Measurements from ENCODE around the gene GNG2. TPM values are rescaled to one million over a fixed set of nuclear protein-coding genes. Genes with fewer than 3 reads are reported as not detected.

The GNG2 gene
- total and polyA plus RNA-seq, 9 of the 15 experiments (the other 6 are each of a cell fraction or from before 2014, with no cell fraction given): 0.18 TPM; not detected in 8

DNA sequence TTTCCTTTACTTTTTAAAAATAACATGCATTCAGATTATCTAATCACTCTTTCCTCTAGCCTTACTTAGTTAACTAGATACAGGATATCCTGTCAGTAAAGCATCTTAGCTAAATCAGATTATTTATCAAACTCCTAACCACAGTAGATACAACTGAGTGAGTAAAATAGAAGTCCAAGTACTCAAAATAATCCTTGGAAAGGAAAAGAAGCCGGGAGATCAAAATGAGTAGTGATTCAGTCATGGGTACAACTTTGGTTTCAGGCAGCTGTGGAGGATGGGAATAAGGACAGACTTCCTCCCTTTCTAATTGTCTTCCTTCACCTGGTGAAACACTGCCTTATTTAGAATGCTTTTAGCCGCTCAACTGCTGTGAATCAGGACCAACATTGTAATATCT is 29.4 kb downstream of the GNG2 start:
- CTCF ChIA-PET (ENCODE audit: low intra/inter-chr PET ratio): no interaction called here
- no peak overlapping the region for H3K27ac ChIP-seq (ENCODE audit: extremely low read depth, low read depth, low read length)
- H3K4me1 ChIP-seq (replicated peaks in 1 of 2; ENCODE audit: control insufficient read depth in 2 of 2, insufficient read depth in 2 of 2, low read length in 2 of 2): no peaks in the 10 kb centered on the region
- DNase-seq (ENCODE audit: extremely low read depth in 1 of 4, low spot score in 3 of 4): no peak
- in situ Hi-C loops (cut with MboI) (no loop called here), intact Hi-C loops (cut with micrococcal nuclease) (no loop called here)
- H3K9me3 ChIP-seq (replicated peaks; ENCODE audit: control insufficient read depth, insufficient read depth, low read depth, low read length): no peaks in the 10 kb centered on the region
- no peak for TF ChIP-seq PTBP1 (IDR thresholded peaks at IDR 0.05; ENCODE audit: low read depth, low read length)
- no peak for TF ChIP-seq ZNF263 (CRISPR knock-in tag; IDR thresholded peaks at IDR 0.05; ENCODE audit: borderline replicate concordance)
- TF ChIP-seq SMARCA5 (IDR thresholded peaks at IDR 0.05): no peak
- no peak for TF ChIP-seq LEF1 (IDR thresholded peaks at IDR 0.05)
- TF ChIP-seq ZNF76 (CRISPR knock-in tag; IDR thresholded peaks at IDR 0.05; ENCODE audit: borderline replicate concordance): no peak
- TF ChIP-seq, protein P1, sequence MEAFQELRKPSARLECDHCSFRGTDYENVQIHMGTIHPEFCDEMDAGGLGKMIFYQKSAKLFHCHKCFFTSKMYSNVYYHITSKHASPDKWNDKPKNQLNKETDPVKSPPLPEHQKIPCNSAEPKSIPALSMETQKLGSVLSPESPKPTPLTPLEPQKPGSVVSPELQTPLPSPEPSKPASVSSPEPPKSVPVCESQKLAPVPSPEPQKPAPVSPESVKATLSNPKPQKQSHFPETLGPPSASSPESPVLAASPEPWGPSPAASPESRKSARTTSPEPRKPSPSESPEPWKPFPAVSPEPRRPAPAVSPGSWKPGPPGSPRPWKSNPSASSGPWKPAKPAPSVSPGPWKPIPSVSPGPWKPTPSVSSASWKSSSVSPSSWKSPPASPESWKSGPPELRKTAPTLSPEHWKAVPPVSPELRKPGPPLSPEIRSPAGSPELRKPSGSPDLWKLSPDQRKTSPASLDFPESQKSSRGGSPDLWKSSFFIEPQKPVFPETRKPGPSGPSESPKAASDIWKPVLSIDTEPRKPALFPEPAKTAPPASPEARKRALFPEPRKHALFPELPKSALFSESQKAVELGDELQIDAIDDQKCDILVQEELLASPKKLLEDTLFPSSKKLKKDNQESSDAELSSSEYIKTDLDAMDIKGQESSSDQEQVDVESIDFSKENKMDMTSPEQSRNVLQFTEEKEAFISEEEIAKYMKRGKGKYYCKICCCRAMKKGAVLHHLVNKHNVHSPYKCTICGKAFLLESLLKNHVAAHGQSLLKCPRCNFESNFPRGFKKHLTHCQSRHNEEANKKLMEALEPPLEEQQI (IDR thresholded peaks at IDR 0.05): no peak
- TF ChIP-seq MXI1 (IDR thresholded peaks at IDR 0.05; ENCODE audit: low read depth, low read length): no peak
- no peak for TF ChIP-seq STAT5A (IDR thresholded peaks at IDR 0.05; ENCODE audit: borderline replicate concordance, low read length)
- TF ChIP-seq HNRNPK (IDR thresholded peaks at IDR 0.05; ENCODE audit: low read depth, low read length, poor library complexity, severe bottlenecking): no peak
- no peak for TF ChIP-seq TCF7 (IDR thresholded peaks at IDR 0.05; ENCODE audit: borderline replicate concordance)
- no peak for TF ChIP-seq HDAC3 (IDR thresholded peaks at IDR 0.05; ENCODE audit: borderline replicate concordance, partially characterized antibody)
- TF ChIP-seq, protein P2, sequence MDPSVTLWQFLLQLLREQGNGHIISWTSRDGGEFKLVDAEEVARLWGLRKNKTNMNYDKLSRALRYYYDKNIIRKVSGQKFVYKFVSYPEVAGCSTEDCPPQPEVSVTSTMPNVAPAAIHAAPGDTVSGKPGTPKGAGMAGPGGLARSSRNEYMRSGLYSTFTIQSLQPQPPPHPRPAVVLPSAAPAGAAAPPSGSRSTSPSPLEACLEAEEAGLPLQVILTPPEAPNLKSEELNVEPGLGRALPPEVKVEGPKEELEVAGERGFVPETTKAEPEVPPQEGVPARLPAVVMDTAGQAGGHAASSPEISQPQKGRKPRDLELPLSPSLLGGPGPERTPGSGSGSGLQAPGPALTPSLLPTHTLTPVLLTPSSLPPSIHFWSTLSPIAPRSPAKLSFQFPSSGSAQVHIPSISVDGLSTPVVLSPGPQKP (CRISPR knock-in tag; IDR thresholded peaks at IDR 0.05): no peak
- no peak for TF ChIP-seq XRCC5 (IDR thresholded peaks at IDR 0.05; ENCODE audit: low read depth, low read length)
- POLR2A ChIA-PET: no interaction called here
- no peak overlapping the region for H3K4me3 ChIP-seq
- no peak for ATAC-seq
- no TSS peak for BruUV-seq (replicated peaks)
- WGBS (ENCODE audit: insufficient coverage, low coverage, missing lambda C conversion rate): 0% methylated on average over 2 of the region's 2 CpGs
- H3K27me3 ChIP-seq (ENCODE audit: control insufficient read depth in 2 of 2, insufficient read depth in 2 of 2, low read length in 2 of 2): no peaks in the 10 kb centered on the region
- no peaks in the 10 kb centered on the region for H3K9me1 ChIP-seq (ENCODE audit: control insufficient read depth, insufficient read depth, low read length)
- no peak overlapping the region for H3K9ac ChIP-seq (ENCODE audit: insufficient read depth in 1 of 2, low read depth in 2 of 2, low read length in 2 of 2)
- H4K20me1 ChIP-seq (replicated peaks; ENCODE audit: control insufficient read depth, insufficient read depth, low read length): no peaks in the 10 kb centered on the region
- no peak for FAIRE-seq
- no peaks in the 10 kb centered on the region for H3K36me3 ChIP-seq (ENCODE audit: control insufficient read depth, insufficient read depth, low read length)
- H3K4me2 ChIP-seq (ENCODE audit: insufficient read depth, low read length): no peak overlapping the region
- no peaks in the 10 kb centered on the region for H3K79me2 ChIP-seq (ENCODE audit: control insufficient read depth, insufficient read depth, low read length)
- no peak overlapping the region for H2AFZ ChIP-seq (ENCODE audit: low read depth, low read length)
